IMR-90 (cell line): Measurements from ENCODE around the gene BPIFB1.

Source experiments
- POLR2A ChIP-seq: IDR thresholded peaks from 2 replicates; pipeline ENCODE4 v1.6.1; 2012; ENCODE audit warnings: mild to moderate bottlenecking, low read depth, low read length
- TF ChIP-seq, protein P1 (sequence below): conservative IDR thresholded peaks from 2 replicates; pipeline ENCODE4 v1.5.1; 2012; ENCODE audit warnings: mild to moderate bottlenecking, low read depth, low read length, improper control_type of control experiment

DNA sequence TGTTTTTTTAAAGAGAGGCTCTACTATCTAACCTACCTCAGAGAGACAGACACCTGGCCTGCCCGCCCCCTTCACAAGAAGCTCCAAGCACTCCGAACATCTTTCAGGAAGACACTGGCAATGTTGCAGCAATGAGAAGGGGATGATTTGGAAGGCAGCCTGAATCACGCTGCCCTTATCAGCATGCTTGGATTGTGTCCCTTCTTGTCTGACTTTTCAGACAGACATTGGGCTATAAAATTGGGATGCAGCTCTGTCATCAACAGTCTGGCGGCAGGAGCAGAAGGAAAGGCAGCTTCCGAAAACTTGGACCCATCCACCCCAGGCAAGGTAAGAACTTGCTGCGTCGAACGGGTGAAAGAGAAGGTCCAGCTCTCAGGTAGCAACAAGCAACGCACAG, 62.3 kb downstream of the BPIFB1 start:
- no peak for TF ChIP-seq POLR2A
- TF ChIP-seq, protein P1, sequence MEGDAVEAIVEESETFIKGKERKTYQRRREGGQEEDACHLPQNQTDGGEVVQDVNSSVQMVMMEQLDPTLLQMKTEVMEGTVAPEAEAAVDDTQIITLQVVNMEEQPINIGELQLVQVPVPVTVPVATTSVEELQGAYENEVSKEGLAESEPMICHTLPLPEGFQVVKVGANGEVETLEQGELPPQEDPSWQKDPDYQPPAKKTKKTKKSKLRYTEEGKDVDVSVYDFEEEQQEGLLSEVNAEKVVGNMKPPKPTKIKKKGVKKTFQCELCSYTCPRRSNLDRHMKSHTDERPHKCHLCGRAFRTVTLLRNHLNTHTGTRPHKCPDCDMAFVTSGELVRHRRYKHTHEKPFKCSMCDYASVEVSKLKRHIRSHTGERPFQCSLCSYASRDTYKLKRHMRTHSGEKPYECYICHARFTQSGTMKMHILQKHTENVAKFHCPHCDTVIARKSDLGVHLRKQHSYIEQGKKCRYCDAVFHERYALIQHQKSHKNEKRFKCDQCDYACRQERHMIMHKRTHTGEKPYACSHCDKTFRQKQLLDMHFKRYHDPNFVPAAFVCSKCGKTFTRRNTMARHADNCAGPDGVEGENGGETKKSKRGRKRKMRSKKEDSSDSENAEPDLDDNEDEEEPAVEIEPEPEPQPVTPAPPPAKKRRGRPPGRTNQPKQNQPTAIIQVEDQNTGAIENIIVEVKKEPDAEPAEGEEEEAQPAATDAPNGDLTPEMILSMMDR, result no peak
